NCI-H1048 (cell line): Measurements from ENCODE around the gene SLC8A2.
"Not testable (repeated sequence)": the region's sequence is repeated elsewhere in the genome, so short reads cannot be mapped to it uniquely, and the experiment has no call there.

ENCODE experiments used
- DNase-seq: peaks from one replicate; lab custom pipeline; 2025; lab: John Stamatoyannopoulos, UW

Gene SLC8A2

DNA sequence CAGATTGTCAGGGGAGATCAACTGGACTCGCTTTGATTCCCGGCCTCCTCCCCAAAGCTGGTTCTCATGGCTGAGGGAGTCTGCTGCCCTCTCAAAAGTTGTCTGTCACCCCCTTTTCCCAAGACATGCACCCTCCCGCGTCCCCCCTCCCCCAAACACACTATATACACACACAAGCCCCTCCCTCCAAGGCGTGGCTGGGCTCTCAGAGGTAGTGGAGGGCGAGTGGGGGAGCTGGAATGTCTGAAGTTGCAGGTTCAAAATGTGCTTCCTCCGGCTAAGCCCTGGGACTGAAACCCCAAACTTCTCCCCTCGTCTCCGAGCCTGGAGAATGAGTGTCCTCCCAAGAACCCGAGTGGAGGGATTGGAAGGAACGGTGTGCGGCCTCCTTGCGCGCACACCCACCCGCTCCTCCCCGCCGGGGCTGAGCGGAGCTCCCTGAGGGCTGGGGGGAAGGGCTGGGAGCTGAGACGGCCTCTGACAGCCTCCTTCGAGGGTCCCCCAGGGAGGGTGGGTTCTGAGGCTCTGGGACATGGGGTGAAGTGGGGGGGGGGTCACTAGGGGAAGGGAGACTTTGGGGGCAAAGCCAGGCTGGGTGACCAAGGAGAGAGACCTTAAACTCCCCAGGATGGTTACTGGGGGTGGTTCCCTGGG is 42.4 kb downstream of the SLC8A2 start:
- no peak for DNase-seq

- peak; percentile 97 for DNase-seq
Measured at GRCh38 chr19:47428177-47428894, 43.4 kb downstream of the SLC8A2 start.

DNA sequence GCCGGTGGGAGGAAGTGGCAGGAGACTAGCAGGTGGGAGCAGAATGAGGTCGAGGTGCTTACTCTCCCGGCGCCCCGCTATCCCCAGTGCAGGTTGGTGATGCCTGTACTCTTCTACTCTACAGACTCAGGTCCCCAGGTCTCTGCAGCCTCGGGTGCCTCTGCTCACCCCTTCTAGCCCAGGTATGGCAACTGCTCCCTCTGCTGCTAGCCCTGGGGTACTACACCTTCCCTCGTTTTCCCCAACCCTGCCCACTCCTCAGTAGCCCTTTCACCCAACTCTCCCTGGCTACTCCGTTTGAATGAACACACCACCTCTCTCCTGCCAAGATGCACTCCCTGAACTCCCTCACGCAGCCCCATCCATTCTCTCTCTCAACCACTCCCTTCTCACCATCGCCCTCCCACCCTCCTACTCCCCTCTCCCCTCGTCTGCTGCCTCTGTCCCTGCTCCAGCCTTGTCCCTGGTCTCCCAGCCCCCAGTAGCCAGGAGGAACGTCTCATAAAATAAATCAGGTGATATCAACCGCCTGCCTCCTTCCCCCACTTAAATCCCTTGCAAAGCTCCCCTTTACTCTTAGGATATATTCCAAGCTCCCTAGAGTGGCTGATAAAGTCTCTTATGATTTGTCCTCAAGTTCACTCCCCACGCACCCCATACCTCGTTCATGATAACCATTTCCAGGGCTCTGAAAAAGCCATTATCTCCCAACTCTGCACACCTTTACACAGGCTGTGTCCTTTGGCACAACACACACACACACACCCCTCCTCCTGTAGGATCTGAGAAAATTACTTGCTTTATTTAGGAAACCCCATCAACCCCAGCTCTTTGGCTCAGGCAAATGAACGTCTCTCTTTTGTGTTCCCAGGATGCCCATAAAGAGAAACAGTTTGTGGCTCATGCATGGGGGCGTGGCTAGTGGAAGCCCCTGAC is 44.2 kb downstream of the SLC8A2 start:
- peak; percentile 27 for DNase-seq

GRCh38 chr19:47423203-47423882 is 48.4 kb downstream of the SLC8A2 start:
- no peak for DNase-seq

DNA sequence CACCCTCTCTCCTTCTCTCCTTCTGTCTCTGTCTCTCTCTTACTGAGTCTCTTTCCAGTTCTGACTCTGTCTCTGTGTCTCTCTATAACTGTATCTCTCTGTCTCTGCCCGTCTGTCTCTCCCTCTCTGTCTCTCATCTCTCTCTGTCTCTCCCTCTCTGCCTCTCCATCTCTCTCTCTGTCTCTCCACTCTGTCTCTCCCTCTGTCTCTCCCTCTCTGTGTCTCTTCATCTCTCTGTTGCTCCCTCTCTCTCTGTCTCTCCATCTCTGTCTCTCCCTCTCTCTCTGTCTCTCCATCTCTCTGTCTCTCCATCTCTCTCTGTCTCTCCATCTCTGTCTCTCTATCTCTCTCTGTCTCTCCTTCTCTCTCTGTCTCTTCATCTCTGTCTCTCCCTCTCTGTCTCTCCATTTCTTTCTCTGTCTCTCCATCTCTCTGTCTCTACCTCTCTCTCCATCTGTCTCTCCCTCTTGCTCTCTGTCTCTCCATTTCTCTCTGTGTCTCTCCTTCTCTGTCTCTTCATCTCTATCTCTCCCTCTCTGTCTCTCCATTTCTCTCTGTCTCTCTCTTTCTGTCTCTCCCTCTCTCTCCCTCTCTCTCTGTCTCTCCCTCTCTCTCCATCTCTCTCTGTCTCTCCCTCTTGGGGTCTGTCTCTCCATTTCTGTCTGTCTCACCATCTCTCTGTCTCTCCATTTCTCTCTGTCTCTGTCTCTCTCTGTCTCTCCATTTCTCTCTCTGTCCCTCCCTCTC is 49.1 kb downstream of the SLC8A2 start:
- DNase-seq = no peak

- no peak for DNase-seq
Measured at GRCh38 chr19:47421844-47422395, 49.8 kb downstream of the SLC8A2 start.

DNA sequence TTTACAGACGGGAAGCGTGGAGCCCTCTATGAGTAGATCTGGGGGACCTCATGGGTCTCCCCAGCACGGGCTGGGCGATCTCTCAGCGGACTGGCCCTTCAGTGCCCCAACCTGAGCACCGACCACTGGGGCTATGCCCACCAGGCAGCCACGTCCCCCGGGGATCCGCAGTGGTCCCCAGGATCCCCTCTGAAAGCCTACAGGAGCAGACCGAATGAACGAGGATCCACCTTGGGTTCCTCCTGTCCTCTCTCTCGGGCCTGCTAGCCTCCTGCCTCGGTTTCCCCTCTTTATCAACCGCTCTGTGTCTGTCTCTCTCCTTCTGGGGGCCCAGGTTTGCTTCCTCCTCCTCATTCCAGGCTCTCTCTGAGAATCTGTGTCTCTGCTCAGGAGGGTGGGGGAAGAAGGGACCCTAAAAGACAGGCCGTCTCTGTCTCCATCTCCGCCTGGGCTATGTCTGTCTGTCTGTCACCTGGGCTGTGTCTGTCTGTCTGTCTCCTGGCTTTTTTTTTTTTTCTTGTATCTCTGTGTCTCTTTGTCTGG is 50.4 kb downstream of the SLC8A2 start:
- no peak for DNase-seq

DNA sequence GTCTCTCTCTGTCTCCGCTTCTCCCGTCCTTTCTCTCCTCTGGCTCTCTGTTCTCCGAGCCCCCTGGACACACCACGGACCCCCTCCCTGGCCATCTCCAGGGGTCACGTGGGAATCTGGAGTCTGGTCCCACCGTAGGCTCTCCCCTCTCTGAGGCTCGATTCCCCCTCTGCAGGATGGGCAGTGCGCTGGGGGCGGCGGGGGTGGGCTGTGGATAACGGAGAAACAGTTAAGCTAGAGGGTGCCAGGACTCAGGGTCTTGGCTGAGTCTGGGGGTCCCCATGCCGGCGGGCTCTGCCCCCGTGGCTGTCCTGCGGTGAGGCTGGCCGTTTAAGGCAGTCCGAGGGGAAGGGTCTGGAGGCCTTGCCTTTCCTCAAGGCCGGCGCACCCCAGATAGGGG is 51.9 kb downstream of the SLC8A2 start:
- no peak for DNase-seq

- no peak for DNase-seq
Measured at GRCh38 chr19:47419030-47419783, 52.5 kb downstream of the SLC8A2 start, which contains the start of gene MEIS3. TSS of gene MEIS3 (minus strand) at chr19:47419527. CDS start at chr19:47419081, 446 bp downstream.

DNA sequence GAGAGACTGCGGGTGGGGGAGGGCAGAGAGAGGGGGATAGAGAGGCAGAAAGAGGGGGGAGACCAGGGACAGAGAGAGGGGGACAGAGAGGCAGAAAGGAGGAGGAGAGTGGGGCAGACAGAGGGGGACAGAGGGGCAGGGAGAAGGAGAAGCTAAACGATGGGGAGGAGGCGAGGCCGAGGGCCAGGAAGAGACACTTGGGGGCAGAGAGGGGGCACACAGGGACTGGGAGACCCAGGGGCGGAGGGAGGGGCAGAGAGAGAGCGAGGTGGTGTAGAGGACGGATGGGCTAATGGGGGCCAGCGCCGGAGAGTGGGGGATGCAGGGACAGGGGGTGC is 53.0 kb downstream of the SLC8A2 start:
- DNase-seq = no peak

DNA sequence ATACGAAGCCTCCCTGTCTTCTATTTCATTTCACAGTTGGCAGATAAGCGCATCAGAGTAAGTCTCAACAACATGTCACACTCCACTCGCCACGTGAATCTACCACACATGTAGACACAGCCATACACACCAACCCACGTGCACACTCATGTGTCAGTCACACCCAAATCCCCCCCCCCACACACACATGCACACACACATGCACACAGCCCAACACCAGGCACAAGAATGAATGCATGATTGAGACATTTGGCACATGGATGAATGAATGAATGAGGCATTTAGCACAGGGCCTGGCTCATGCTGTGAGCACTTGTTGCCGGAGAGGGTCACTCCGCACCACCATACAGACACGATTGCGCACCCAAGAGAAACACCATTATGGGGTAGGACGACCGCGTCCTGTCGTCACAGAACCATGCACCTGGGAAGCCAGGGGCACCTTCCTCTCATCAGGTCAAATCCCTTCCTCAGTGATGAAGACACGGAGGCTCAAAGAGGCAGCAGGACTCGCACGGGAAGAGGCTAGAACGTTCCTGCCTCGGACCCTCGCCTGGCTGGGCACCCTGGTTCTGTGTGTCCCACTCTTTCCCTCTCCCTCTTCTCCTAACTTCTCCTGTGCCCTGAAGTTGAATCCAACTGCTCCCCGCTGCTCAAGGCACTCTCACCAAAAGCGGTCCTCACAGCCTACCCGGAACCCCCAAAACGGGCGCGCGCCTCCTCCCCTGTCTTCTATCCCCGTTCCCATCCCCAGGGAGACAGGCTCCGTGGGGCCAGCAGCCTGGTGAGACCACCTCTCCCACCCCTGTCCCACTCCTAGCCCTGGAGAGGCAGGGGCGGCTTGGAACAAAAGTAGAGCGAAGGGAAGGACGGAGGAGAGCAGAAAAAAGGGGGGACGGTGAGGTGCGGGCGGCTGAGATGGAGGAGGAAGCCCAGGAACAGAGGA is 53.7 kb downstream of the SLC8A2 start:
- no peak for DNase-seq

- no peak for DNase-seq
Measured at GRCh38 chr19:47417107-47417745, 54.5 kb downstream of the SLC8A2 start.

DNA sequence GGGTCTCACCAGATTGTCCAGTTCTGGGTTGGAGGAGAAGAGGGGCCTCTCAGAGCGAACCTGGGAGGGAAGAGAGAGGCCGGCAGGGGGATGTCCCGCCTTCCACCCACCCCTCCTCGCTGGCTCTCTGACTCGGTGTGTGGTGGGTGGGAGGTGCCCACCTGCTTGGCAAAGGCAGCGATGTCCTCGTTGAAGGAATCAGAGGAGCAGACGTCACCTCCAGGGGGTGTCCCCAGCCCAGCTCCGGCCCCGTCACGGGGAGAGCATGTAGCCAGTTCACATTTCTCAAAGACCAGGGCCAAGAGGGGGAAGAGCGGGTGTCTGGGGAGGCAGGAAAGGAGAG is 55.1 kb downstream of the SLC8A2 start:
- DNase-seq = no peak

DNA sequence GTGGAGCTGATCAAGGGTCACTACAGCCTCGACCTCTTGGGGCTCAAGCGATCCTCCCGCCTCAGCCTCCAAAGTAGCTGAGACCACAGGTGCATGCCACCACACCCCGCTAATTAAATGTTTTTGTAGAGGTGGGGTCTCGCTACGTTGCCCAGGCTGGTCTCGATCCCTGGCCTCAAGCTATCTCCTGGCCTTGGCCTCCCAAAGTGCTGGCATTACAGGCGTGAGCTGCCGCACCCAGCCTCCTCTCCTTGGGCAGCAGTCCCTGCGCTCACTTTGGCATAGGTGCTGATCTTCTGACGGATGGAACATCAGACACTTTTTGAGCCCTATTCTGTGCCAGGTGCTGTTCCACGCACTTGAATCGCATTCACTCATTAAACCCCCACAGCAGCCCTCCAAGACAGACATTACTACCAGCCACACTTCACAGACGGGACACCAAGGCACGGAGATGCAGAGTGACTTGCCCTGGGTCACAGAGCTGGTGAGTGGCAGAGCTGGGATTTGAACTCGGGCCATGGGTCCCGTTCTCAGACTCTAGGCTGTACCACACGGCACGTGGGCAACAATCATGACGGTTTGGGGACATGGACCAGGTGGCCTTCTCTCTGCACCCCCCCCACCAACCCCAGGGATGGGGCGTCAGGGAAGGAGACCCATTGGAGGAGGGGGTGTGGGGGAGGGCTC is 55.6 kb downstream of the SLC8A2 start:
- DNase-seq = no peak

DNA sequence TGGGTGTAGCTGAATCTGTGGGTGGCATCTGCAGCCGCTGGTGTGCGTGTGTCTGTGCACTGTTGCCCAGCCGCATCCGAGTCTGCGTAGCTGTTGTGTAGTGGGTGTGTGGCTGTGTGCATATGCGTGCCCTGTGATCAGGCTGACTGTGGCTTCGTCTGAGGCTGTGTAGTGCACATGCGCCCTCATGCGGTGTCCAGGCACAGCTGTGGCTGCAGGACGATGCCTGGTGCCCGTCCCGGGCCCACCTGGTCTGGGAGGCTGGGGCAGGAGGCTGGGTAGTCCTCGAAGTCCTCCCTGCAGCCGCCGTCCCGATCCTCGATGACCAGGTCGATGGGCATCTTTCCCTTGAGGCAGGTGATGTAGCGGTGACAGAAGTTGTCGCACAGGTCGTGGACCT is 57.2 kb downstream of the SLC8A2 start:
- no peak for DNase-seq

DNA sequence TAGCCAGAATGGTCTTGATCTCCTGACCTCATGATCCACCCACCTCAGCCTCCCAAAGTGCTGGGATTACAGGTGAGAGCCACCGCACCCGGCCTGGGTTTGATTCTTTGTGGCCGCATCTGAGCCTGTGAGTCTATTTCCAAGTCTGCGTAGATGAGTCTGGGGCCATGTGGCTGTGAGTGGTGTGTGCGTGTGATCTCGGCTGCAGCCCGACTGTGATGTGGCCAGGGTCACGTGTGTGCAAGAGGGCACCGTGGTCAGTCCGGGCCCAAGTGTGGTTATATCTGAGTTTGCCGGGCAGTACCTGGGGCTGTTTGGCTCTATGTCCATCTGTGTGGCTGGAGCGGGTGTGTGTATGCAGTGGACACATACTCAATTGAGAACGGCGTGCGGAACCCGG is 57.8 kb downstream of the SLC8A2 start:
- no peak for DNase-seq

GRCh38 chr19:47411696-47412095 is 60.0 kb downstream of the SLC8A2 start:
- not testable (repeated sequence) for DNase-seq

GRCh38 chr19:47411101-47411500 is 60.6 kb downstream of the SLC8A2 start:
- DNase-seq = no peak
